GM23338 (cell line): ENCODE results near the gene RPL13. TPM values are rescaled to one million over a fixed set of nuclear protein-coding genes. Genes with fewer than 3 reads are reported as not detected.

Source experiments
- ATAC-seq: fragments of 200-7000 bp; cut with Tn5 transposase; 3 replicates; pipeline ENCODE4 v1.9.1; 2020
- DNase-seq: peaks from one replicate; pipeline ENCODE4 v3.0.0-alpha.2; 2015; ENCODE audit warnings: low spot score
- H2AFZ ChIP-seq: fragments of 200-600 bp; sonication (generic); 2 replicates; pipeline ENCODE4 v1.8.0; 2016; ENCODE audit warnings: antibody characterized with exemption, mild to moderate bottlenecking, moderate library complexity
- H3F3A ChIP-seq: fragments of 200-600 bp; sonication (generic); replicated peaks from 2 replicates; pipeline ENCODE4 v1.8.0; 2017; ENCODE audit warnings: antibody characterized with exemption, mixed run types, low read depth
- H3K27ac ChIP-seq: fragments of 200-600 bp; sonication (generic); 2 replicates; pipeline ENCODE4 v1.6.1; 2016; ENCODE audit warnings: low read depth
- H3K27me3 ChIP-seq: fragments of 200-600 bp; sonication (generic); 2 replicates; pipeline ENCODE4 v1.8.0; 2016; ENCODE audit warnings: mild to moderate bottlenecking, mixed run types, moderate library complexity; ENCODE audit not compliant: insufficient read depth
- H3K36me3 ChIP-seq: fragments of 200-600 bp; sonication (generic); 2 replicates; pipeline ENCODE4 v1.8.0; 2016; ENCODE audit warnings: mild to moderate bottlenecking; ENCODE audit not compliant: insufficient read depth
- H3K4me1 ChIP-seq: fragments of 200-600 bp; sonication (generic); 2 replicates; pipeline ENCODE4 v1.8.0; 2016; ENCODE audit warnings: mild to moderate bottlenecking, moderate library complexity; ENCODE audit not compliant: insufficient read depth
- H3K4me2 ChIP-seq: fragments of 200-600 bp; sonication (generic); 2 replicates; pipeline ENCODE4 v1.7.1; 2017; ENCODE audit warnings: mixed run types
- H3K4me3 ChIP-seq: fragments of 200-600 bp; sonication (generic); 2 replicates; pipeline ENCODE4 v1.6.1; 2016; ENCODE audit warnings: mixed run types
- H3K79me2 ChIP-seq: fragments of 200-600 bp; sonication (generic); replicated peaks from 2 replicates; pipeline ENCODE4 v1.8.0; 2017; ENCODE audit warnings: mild to moderate bottlenecking; ENCODE audit not compliant: insufficient read depth
- H3K9me2 ChIP-seq: fragments of 200-600 bp; sonication (generic); 2 replicates; pipeline ENCODE4 v1.8.0; 2017; ENCODE audit not compliant: insufficient read depth
- H4K20me1 ChIP-seq: fragments of 200-600 bp; sonication (generic); replicated peaks from 2 replicates; pipeline ENCODE4 v1.8.0; 2017; ENCODE audit warnings: mild to moderate bottlenecking; ENCODE audit not compliant: insufficient read depth
- H3K27ac Mint-ChIP-seq: 2 replicates; pipeline ENCODE4 v1.8.0; 2020; ENCODE audit warnings: inconsistent platforms, mild to moderate bottlenecking, moderate library complexity, mixed read lengths
- H3K27me3 Mint-ChIP-seq: 3 replicates; pipeline ENCODE4 v1.8.0; 2022; ENCODE audit warnings: low read depth, mild to moderate bottlenecking, moderate library complexity, mixed read lengths, inconsistent platforms; ENCODE audit not compliant: insufficient read depth, poor library complexity
- H3K36me3 Mint-ChIP-seq: 3 replicates; pipeline ENCODE4 v1.8.0; 2021; ENCODE audit warnings: low read depth, mild to moderate bottlenecking, inconsistent platforms, moderate library complexity, mixed read lengths
- H3K4me1 Mint-ChIP-seq: 3 replicates; pipeline ENCODE4 v1.8.0; 2020; ENCODE audit warnings: mild to moderate bottlenecking, inconsistent platforms, mixed read lengths
- H3K4me3 Mint-ChIP-seq: 3 replicates; pipeline ENCODE4 v1.8.0; 2021; ENCODE audit warnings: moderate library complexity, mild to moderate bottlenecking, inconsistent platforms, mixed read lengths
- H3K9me3 Mint-ChIP-seq: 3 replicates; pipeline ENCODE4 v1.8.0; 2020; ENCODE audit warnings: moderate library complexity, mild to moderate bottlenecking, inconsistent platforms, mixed read lengths
- CREB1 ChIP-seq: fragments of 250-450 bp; sonication (Bioruptor Pico); IDR thresholded peaks from 2 replicates; pipeline ENCODE4 v1.5.0; 2020; ENCODE audit warnings: low read depth, mild to moderate bottlenecking, moderate library complexity
- CTCF ChIP-seq, 2 experiments: fragments of 200-600 bp in 1 of 2; sonication (generic) in 1 of 2; conservative IDR thresholded peaks; 2 replicates each; pipeline versions ENCODE4 v1.5.1 to v1.6.1; 2016 to 2017; ENCODE audit warnings: antibody characterized with exemption in 2 of 2, low read depth in 2 of 2, mild to moderate bottlenecking in 2 of 2, moderate library complexity in 1 of 2
- ETS1 ChIP-seq: IDR thresholded peaks from 2 replicates; pipeline ENCODE4 v1.6.1; 2016; ENCODE audit warnings: antibody characterized with exemption
- EZH2 ChIP-seq: fragments of 200-600 bp; sonication (generic); IDR thresholded peaks from one replicate; pipeline ENCODE4 v1.8.0; 2017; ENCODE audit warnings: antibody characterized with exemption, mild to moderate bottlenecking, low read depth; ENCODE audit not compliant: unreplicated experiment
- EZH2phosphoT487 ChIP-seq: fragments of 200-600 bp; sonication (generic); IDR thresholded peaks from one replicate; pipeline ENCODE4 v1.8.1; 2018; ENCODE audit warnings: antibody characterized with exemption; ENCODE audit not compliant: unreplicated experiment
- JUNB ChIP-seq: IDR thresholded peaks from one replicate; pipeline ENCODE4 v1.6.1; 2016; ENCODE audit warnings: antibody characterized with exemption; ENCODE audit not compliant: unreplicated experiment
- NANOG ChIP-seq: IDR thresholded peaks from 2 replicates; pipeline ENCODE4 v1.6.1; 2016; ENCODE audit warnings: antibody characterized with exemption, borderline replicate concordance
- POLR2AphosphoS5 ChIP-seq: IDR thresholded peaks from 2 replicates; pipeline ENCODE4 v1.6.1; 2016; ENCODE audit warnings: antibody characterized with exemption, low read depth
- REST ChIP-seq: IDR thresholded peaks from one replicate; pipeline ENCODE4 v1.6.1; 2018; ENCODE audit warnings: antibody characterized with exemption; ENCODE audit not compliant: unreplicated experiment
- STAT1 ChIP-seq: IDR thresholded peaks from one replicate; pipeline ENCODE4 v1.6.1; 2016; ENCODE audit warnings: antibody characterized with exemption; ENCODE audit not compliant: unreplicated experiment
- ZNF114 ChIP-seq: fragments of 250-450 bp; sonication (Bioruptor Pico); IDR thresholded peaks from 2 replicates; pipeline ENCODE4 v1.5.0; 2020; ENCODE audit warnings: mild to moderate bottlenecking, moderate library complexity
- ZNF331 ChIP-seq: fragments of 250-450 bp; sonication (Bioruptor Pico); IDR thresholded peaks from 2 replicates; pipeline ENCODE4 v1.5.0; 2020; ENCODE audit warnings: low read depth, mild to moderate bottlenecking, moderate library complexity
- ZNF462 ChIP-seq: fragments of 250-450 bp; sonication (Bioruptor Pico); IDR thresholded peaks from 2 replicates; pipeline ENCODE4 v1.5.0; 2020; ENCODE audit warnings: mild to moderate bottlenecking, moderate library complexity
- polyA plus RNA-seq: library from polyadenylated mRNA; unstranded; fragments of >200 nt; fragmentation: Nextera tagmentation; extraction: Ambion mirVana; gene quantifications from 2 replicates; pipeline ENCODE4 v1.2.1, GENCODE V29; 2016
- total RNA-seq: library from RNA; depleted of rRNA; stranded (reverse); fragments of >200 nt; shearing (Covaris generic); gene quantifications from 2 replicates; pipeline ENCODE4 v1.2.3, GENCODE V29; 2014

Gene RPL13
- total and polyA plus RNA-seq, 2 experiments from 2014 or later = 3,489 to 3,617 TPM

- no peak for ATAC-seq
- Mint-ChIP-seq H3K9me3 (no peaks in the 10 kb centered on the region), H3K4me3 (no peak overlapping the region), H3K27me3 (peaks cover 16% of the 10 kb centered on the region), H3K27ac (no peak overlapping the region), H3K36me3 (no peaks in the 10 kb centered on the region), H3K4me1 (peaks cover 4% of the 10 kb centered on the region)
- Histone ChIP-seq H3F3A (no peaks in the 10 kb centered on the region), H2AFZ (no peak overlapping the region), H3K27me3 (no peaks in the 10 kb centered on the region), H3K4me2 (no peak overlapping the region), H3K79me2 (no peaks in the 10 kb centered on the region), H3K27ac (no peak overlapping the region), H3K36me3 (no peaks in the 10 kb centered on the region), H3K4me1 (no peaks in the 10 kb centered on the region), H3K9me2 (no peaks in the 10 kb centered on the region), H3K4me3 (no peak overlapping the region), H4K20me1 (no peaks in the 10 kb centered on the region)
- TF ChIP-seq ETS1 (no peak), EZH2phosphoT487 (no peak), REST (no peak), NANOG (no peak), CTCF (conservative IDR thresholded peaks at IDR 0.05; ENCODE audit: low read depth in 2 of 2) (no peak), ZNF331 (CRISPR knock-in tag) (no peak), JUNB (no peak), EZH2 (no peak), ZNF462 (no peak), POLR2AphosphoS5 (no peak), ZNF114 (CRISPR knock-in tag) (no peak), CREB1 (CRISPR knock-in tag) (no peak), STAT1 (no peak)
- DNase-seq = no peak
Measured at GRCh38 chr16:89595330-89596060, 35.0 kb downstream of the RPL13 start.
